Peyer's patch (tissue), 4 donors: ENCODE results near the gene CCDC93. TPM values are rescaled to one million over a fixed set of nuclear protein-coding genes. Genes with fewer than 3 reads are reported as not detected.

ENCODE experiments used
- DNase-seq, 3 donors: peaks; one replicate each; pipeline ENCODE4 v3.0.0-alpha.2; 2017 to 2019
- H3K27ac ChIP-seq, 4 donors: fragments of 200-600 bp; sonication (generic); one replicate each; pipeline ENCODE4 v1.5.1; 2016 to 2019
- H3K27me3 ChIP-seq, 2 donors: fragments of 200-600 bp; sonication (generic); one replicate each; pipeline ENCODE4 v1.5.1; 2019
- H3K36me3 ChIP-seq, 3 donors: fragments of 200-600 bp; sonication (generic); one replicate each; pipeline ENCODE4 v1.5.1; 2016 to 2019
- H3K4me1 ChIP-seq, 4 donors: fragments of 200-600 bp; sonication (generic); one replicate each; pipeline ENCODE4 v1.5.1; 2016 to 2019
- H3K4me3 ChIP-seq, 4 donors: fragments of 200-600 bp; sonication (generic); 1 replicate in 3 of 4; 2 replicates in 1 of 4; pipeline ENCODE4 v1.5.1; 2016 to 2019; ENCODE audit warnings: mild to moderate bottlenecking in 1 of 4
- H3K9me3 ChIP-seq, 4 donors: fragments of 200-600 bp; sonication (generic); one replicate each; pipeline ENCODE4 v1.5.1; 2016 to 2019; ENCODE audit warnings: mild to moderate bottlenecking in 1 of 4
- POLR2A ChIP-seq, 2 donors: fragments of 450-650 bp; IDR thresholded peaks; one replicate each; pipeline ENCODE4 v1.5.1; 2017; ENCODE audit warnings: antibody characterized with exemption in 2 of 2, mild to moderate bottlenecking in 2 of 2, moderate library complexity in 2 of 2
- total RNA-seq, 4 donors: library from RNA; depleted of rRNA; stranded (reverse); fragments of >200 nt; gene quantifications; one replicate each; pipeline ENCODE4 v1.1.0, GENCODE V29; 2016
- TF ChIP-seq, protein P1 (sequence below), 6 experiments: fragments of 450-650 bp in 4 of 6; fragments of 200-600 bp in 2 of 6; sonication (generic) in 1 of 6; IDR thresholded peaks; one replicate each; pipeline ENCODE4 v1.5.1; 2017 to 2019; ENCODE audit warnings: antibody characterized with exemption in 6 of 6, mild to moderate bottlenecking in 3 of 6, moderate library complexity in 1 of 6

The CCDC93 gene
- total RNA-seq, 4 donors from 2014 or later = 47.0 to 59.3 (median 55.0) TPM

DNA sequence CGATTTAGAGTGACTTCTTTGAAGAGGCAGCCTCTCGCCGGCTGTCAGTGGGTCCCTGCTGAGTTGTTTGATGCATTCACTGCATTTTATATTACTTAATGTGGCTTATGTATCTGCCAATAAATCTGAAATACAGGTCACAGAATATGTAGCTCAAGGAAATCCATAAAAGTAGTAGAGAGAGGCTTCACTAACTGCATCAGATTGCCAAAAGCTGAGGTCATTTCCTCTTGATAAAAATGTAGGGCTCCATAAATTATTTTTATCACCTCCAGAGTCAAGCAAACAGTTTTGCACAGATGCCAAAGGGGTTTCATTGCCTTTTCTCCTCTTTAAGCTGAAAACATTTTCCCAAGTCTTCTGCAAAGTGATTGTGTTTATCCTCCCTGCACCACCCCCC is 36.5 kb upstream of the CCDC93 start:
- Histone ChIP-seq H3K4me3 (no peak overlapping the region), H3K27me3 (no peaks in the 10 kb centered on the region), H3K4me1 (no peaks in the 10 kb centered on the region), H3K36me3 (no peaks in the 10 kb centered on the region), H3K9me3 (no peaks in the 10 kb centered on the region), H3K27ac (no peak overlapping the region)
- no peak for TF ChIP-seq POLR2A (IDR thresholded peaks at IDR 0.05)
- TF ChIP-seq, protein P1, sequence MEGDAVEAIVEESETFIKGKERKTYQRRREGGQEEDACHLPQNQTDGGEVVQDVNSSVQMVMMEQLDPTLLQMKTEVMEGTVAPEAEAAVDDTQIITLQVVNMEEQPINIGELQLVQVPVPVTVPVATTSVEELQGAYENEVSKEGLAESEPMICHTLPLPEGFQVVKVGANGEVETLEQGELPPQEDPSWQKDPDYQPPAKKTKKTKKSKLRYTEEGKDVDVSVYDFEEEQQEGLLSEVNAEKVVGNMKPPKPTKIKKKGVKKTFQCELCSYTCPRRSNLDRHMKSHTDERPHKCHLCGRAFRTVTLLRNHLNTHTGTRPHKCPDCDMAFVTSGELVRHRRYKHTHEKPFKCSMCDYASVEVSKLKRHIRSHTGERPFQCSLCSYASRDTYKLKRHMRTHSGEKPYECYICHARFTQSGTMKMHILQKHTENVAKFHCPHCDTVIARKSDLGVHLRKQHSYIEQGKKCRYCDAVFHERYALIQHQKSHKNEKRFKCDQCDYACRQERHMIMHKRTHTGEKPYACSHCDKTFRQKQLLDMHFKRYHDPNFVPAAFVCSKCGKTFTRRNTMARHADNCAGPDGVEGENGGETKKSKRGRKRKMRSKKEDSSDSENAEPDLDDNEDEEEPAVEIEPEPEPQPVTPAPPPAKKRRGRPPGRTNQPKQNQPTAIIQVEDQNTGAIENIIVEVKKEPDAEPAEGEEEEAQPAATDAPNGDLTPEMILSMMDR (IDR thresholded peaks at IDR 0.05) = no peak
- no peak for DNase-seq

GRCh38 chr2:118049816-118050140 is 35.9 kb upstream of the CCDC93 start:
- H3K4me1 ChIP-seq = no peaks in the 10 kb centered on the region
- no peaks in the 10 kb centered on the region for H3K9me3 ChIP-seq
- H3K4me3 ChIP-seq = no peak overlapping the region
- no peaks in the 10 kb centered on the region for H3K27me3 ChIP-seq
- no peaks in the 10 kb centered on the region for H3K36me3 ChIP-seq
- TF ChIP-seq POLR2A (IDR thresholded peaks at IDR 0.05) = no peak
- TF ChIP-seq, protein P1 (IDR thresholded peaks at IDR 0.05) = no peak
- DNase-seq = no peak
- no peak overlapping the region for H3K27ac ChIP-seq

DNA sequence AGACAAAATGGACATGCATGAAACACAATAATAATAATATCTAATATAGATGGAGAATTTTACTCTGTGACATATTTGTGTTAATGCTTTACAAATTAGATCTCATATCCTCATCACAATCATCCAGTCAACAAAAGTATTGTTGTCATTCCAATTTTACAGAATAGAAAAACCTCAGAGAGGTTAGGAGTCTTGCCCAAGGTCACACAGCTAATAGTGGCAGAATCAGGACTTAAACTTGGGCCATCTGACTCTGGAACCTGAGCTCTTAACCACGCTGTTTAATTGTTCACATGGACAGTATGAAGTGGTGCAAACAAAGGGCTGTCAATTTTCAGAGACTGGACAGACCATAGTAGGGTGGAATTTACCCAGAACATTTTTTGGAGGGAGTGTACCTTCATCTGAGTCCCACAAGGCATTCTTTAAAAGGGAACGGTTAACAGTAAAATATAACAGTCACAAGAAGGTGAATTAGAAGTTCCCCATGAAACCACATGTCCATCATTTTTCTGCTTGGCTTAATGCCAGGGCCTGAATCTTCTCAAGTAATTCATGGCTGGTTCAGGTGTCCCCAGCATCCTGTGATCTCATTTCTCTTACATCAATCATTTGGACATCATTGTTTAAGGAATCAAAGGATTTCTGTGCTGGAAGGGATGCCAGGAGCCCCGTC is 35.4 kb upstream of the CCDC93 start:
- no peaks in the 10 kb centered on the region for H3K4me1 ChIP-seq
- TF ChIP-seq POLR2A (IDR thresholded peaks at IDR 0.05) = no peak
- TF ChIP-seq, protein P1 (IDR thresholded peaks at IDR 0.05) = no peak
- H3K27me3 ChIP-seq = no peaks in the 10 kb centered on the region
- H3K36me3 ChIP-seq = no peaks in the 10 kb centered on the region
- H3K27ac ChIP-seq = no peak overlapping the region
- DNase-seq = no peak
- no peaks in the 10 kb centered on the region for H3K9me3 ChIP-seq
- H3K4me3 ChIP-seq = no peak overlapping the region

GRCh38 chr2:118048401-118048800 is 34.5 kb upstream of the CCDC93 start:
- Histone ChIP-seq H3K27me3 (no peaks in the 10 kb centered on the region), H3K4me3 (no peak overlapping the region), H3K4me1 (no peaks in the 10 kb centered on the region), H3K36me3 (no peaks in the 10 kb centered on the region), H3K27ac (no peak overlapping the region), H3K9me3 (no peaks in the 10 kb centered on the region)
- TF ChIP-seq, protein P1 (IDR thresholded peaks at IDR 0.05) = no peak
- TF ChIP-seq POLR2A (IDR thresholded peaks at IDR 0.05) = no peak
- no peak for DNase-seq

GRCh38 chr2:118047380-118047826 is 33.5 kb upstream of the CCDC93 start:
- no peak for DNase-seq
- Histone ChIP-seq H3K4me3 (no peak overlapping the region), H3K4me1 (no peaks in the 10 kb centered on the region), H3K36me3 (no peaks in the 10 kb centered on the region), H3K27ac (no peak overlapping the region), H3K27me3 (no peaks in the 10 kb centered on the region), H3K9me3 (no peaks in the 10 kb centered on the region)
- TF ChIP-seq, protein P1 (IDR thresholded peaks at IDR 0.05) = no peak
- TF ChIP-seq POLR2A (IDR thresholded peaks at IDR 0.05) = no peak
